GM23248 (cell line): Measurements from ENCODE around the gene CHST11. TPM values are rescaled to one million over a fixed set of nuclear protein-coding genes. Genes with fewer than 3 reads are reported as not detected.
"Not testable (repeated sequence)": the region's sequence is repeated elsewhere in the genome, so short reads cannot be mapped to it uniquely, and the experiment has no call there.

Source experiments
- DNase-seq: peaks from one replicate; pipeline ENCODE4 v3.0.0-alpha.2; 2015
- H2AFZ ChIP-seq: fragments of 200-600 bp; sonication (generic); 2 replicates; pipeline ENCODE4 v1.6.1; 2016; ENCODE audit warnings: antibody characterized with exemption
- H3F3A ChIP-seq: fragments of 200-600 bp; sonication (generic); 2 replicates; pipeline ENCODE4 v1.6.1; 2016; ENCODE audit warnings: mild to moderate bottlenecking, antibody characterized with exemption, mixed run types; ENCODE audit not compliant: insufficient read depth
- H3K27ac ChIP-seq: fragments of 200-600 bp; sonication (generic); 2 replicates; pipeline ENCODE4 v1.5.1; 2016; ENCODE audit warnings: mild to moderate bottlenecking
- H3K27me3 ChIP-seq: fragments of 200-600 bp; sonication (generic); replicated peaks from 2 replicates; pipeline ENCODE4 v1.6.1; 2016; ENCODE audit warnings: mild to moderate bottlenecking; ENCODE audit not compliant: insufficient read depth
- H3K36me3 ChIP-seq: fragments of 200-600 bp; sonication (generic); 2 replicates; pipeline ENCODE4 v1.6.1; 2016; ENCODE audit warnings: low read depth, mild to moderate bottlenecking
- H3K4me1 ChIP-seq: fragments of 200-600 bp; sonication (generic); 2 replicates; pipeline ENCODE4 v1.6.1; 2016; ENCODE audit warnings: mild to moderate bottlenecking; ENCODE audit not compliant: insufficient read depth
- H3K4me2 ChIP-seq: fragments of 200-600 bp; sonication (generic); one replicate; pipeline ENCODE4 v1.6.1; 2016; ENCODE audit warnings: mild to moderate bottlenecking; ENCODE audit not compliant: unreplicated experiment
- H3K4me3 ChIP-seq: fragments of 200-600 bp; sonication (generic); 2 replicates; pipeline ENCODE4 v1.5.1; 2016; ENCODE audit warnings: mild to moderate bottlenecking
- H3K79me2 ChIP-seq: fragments of 200-600 bp; sonication (generic); 2 replicates; pipeline ENCODE4 v1.6.1; 2016; ENCODE audit warnings: mild to moderate bottlenecking; ENCODE audit not compliant: insufficient read depth
- H3K9ac ChIP-seq: fragments of 200-600 bp; sonication (generic); 2 replicates; pipeline ENCODE4 v1.6.1; 2016; ENCODE audit warnings: mild to moderate bottlenecking
- H3K9me2 ChIP-seq: fragments of 200-600 bp; sonication (generic); 2 replicates; pipeline ENCODE4 v1.6.1; 2016; ENCODE audit warnings: mixed run types, mild to moderate bottlenecking, moderate library complexity; ENCODE audit not compliant: insufficient read depth
- H3K9me3 ChIP-seq: fragments of 200-600 bp; sonication (generic); one replicate; pipeline ENCODE4 v1.6.1; 2017; ENCODE audit warnings: low read depth
- H4K20me1 ChIP-seq: fragments of 200-600 bp; sonication (generic); 2 replicates; pipeline ENCODE4 v1.6.0; 2016; ENCODE audit not compliant: insufficient read depth
- EZH2 ChIP-seq: fragments of 200-600 bp; sonication (generic); IDR thresholded peaks from 2 replicates; pipeline ENCODE4 v1.6.1; 2018; ENCODE audit warnings: antibody characterized with exemption, mild to moderate bottlenecking; ENCODE audit not compliant: insufficient read depth, poor library complexity, severe bottlenecking
- EZH2phosphoT487 ChIP-seq: fragments of 200-600 bp; sonication (generic); IDR thresholded peaks from 2 replicates; pipeline ENCODE4 v1.6.1; 2018; ENCODE audit warnings: antibody characterized with exemption, moderate library complexity, mild to moderate bottlenecking, low read depth; ENCODE audit not compliant: insufficient read depth
- WGBS, 2 experiments: methylation state at CpG; one replicate each; pipeline ENCODE4 v1.1.6; 2015 to 2017; ENCODE audit warnings: low lambda C conversion rate in 2 of 2, low coverage in 1 of 2; ENCODE audit errors: missing lambda C conversion rate in 2 of 2; 5-methylcytosine and 5-hydroxymethylcytosine counted together
- in situ Hi-C: fragments of 300-500 bp; cut with MboI; formaldehyde crosslinking; loops from 2 replicates; pipeline ENCODE4 v1.15.0; 2020
- polyA plus RNA-seq: library from polyadenylated mRNA; unstranded; fragments of >200 nt; fragmentation: Nextera tagmentation; extraction: Ambion mirVana; gene quantifications from 2 replicates; pipeline ENCODE4 v1.2.1, GENCODE V29; 2016
- total RNA-seq: library from RNA; depleted of rRNA; stranded (reverse); fragments of >200 nt; shearing (Covaris generic); gene quantifications from 2 replicates; pipeline ENCODE4 v1.2.3, GENCODE V29; 2014

CHST11 gene
- total and polyA plus RNA-seq, 2 experiments from 2014 or later = 3.7 to 5.4 TPM

- H3K27ac ChIP-seq = no peak overlapping the region
- no peaks in the 10 kb centered on the region for H3K9me2 ChIP-seq
- no peak for DNase-seq
- no peak for TF ChIP-seq EZH2
- no peak for TF ChIP-seq EZH2phosphoT487
- no peaks in the 10 kb centered on the region for H3K79me2 ChIP-seq
- no peaks in the 10 kb centered on the region for H3K27me3 ChIP-seq
- no peak overlapping the region for H3K4me2 ChIP-seq
- no peaks in the 10 kb centered on the region for H3K9me3 ChIP-seq
- peaks cover 14% of the 10 kb centered on the region for H3F3A ChIP-seq
- peaks cover 24% of the 10 kb centered on the region for H3K4me1 ChIP-seq
- H3K4me3 ChIP-seq = no peak overlapping the region
- no peaks in the 10 kb centered on the region for H3K36me3 ChIP-seq
- no peak overlapping the region for H3K9ac ChIP-seq
- H2AFZ ChIP-seq = no peak overlapping the region
- no peaks in the 10 kb centered on the region for H4K20me1 ChIP-seq
- in situ Hi-C loops = no loop called here
Observed at GRCh38 chr12:104801427-104801826, 344.7 kb downstream of the CHST11 start.

GRCh38 chr12:104802208-104802607, 345.5 kb downstream of the CHST11 start:
- no peaks in the 10 kb centered on the region for H3K9me3 ChIP-seq
- no peaks in the 10 kb centered on the region for H4K20me1 ChIP-seq
- no peak overlapping the region for H2AFZ ChIP-seq
- H3K27ac ChIP-seq = no peak overlapping the region
- no peaks in the 10 kb centered on the region for H3K79me2 ChIP-seq
- in situ Hi-C loops = no loop called here
- H3K4me3 ChIP-seq = no peak overlapping the region
- peaks cover 14% of the 10 kb centered on the region for H3F3A ChIP-seq
- no peaks in the 10 kb centered on the region for H3K27me3 ChIP-seq
- no peak overlapping the region for H3K9ac ChIP-seq
- no peaks in the 10 kb centered on the region for H3K9me2 ChIP-seq
- no peaks in the 10 kb centered on the region for H3K36me3 ChIP-seq
- H3K4me2 ChIP-seq = peak overlapping the region; percentile 20
- TF ChIP-seq EZH2phosphoT487 (no peak), EZH2 (no peak)
- 31 to 39% methylated on average over 3 of the region's 3 CpGs for WGBS, 2 experiments
- H3K4me1 ChIP-seq = peaks cover 24% of the 10 kb centered on the region
- DNase-seq = peak; percentile 14

- H3K9me2 ChIP-seq = no peaks in the 10 kb centered on the region
- H3K4me1 ChIP-seq = peaks cover 24% of the 10 kb centered on the region
- WGBS, 2 experiments = 25 to 31% methylated on average over 4 of the region's 4 CpGs
- H3K4me3 ChIP-seq = peak overlapping the region; percentile 43; the same call in 1 of the 2 replicates
- peak; percentile 80 for DNase-seq
- in situ Hi-C loops = no loop called here
- no peaks in the 10 kb centered on the region for H4K20me1 ChIP-seq
- no peak overlapping the region for H3K27ac ChIP-seq
- H3K9ac ChIP-seq = no peak overlapping the region
- TF ChIP-seq EZH2 (no peak), EZH2phosphoT487 (no peak)
- no peaks in the 10 kb centered on the region for H3K79me2 ChIP-seq
- H3K36me3 ChIP-seq = no peaks in the 10 kb centered on the region
- no peaks in the 10 kb centered on the region for H3K27me3 ChIP-seq
- no peak overlapping the region for H2AFZ ChIP-seq
- no peaks in the 10 kb centered on the region for H3K9me3 ChIP-seq
- peak overlapping the region; percentile 59 for H3K4me2 ChIP-seq
- peaks cover 14% of the 10 kb centered on the region for H3F3A ChIP-seq
Observed at GRCh38 chr12:104805186-104805585, 348.4 kb downstream of the CHST11 start.

GRCh38 chr12:104806194-104806593, 349.4 kb downstream of the CHST11 start:
- H2AFZ ChIP-seq, H4K20me1 ChIP-seq, H3K36me3 ChIP-seq, H3K9me3 ChIP-seq, H3K4me2 ChIP-seq, H3K79me2 ChIP-seq, DNase-seq, H3K27me3 ChIP-seq, H3K4me3 ChIP-seq, in situ Hi-C loops, H3K9me2 ChIP-seq, H3K9ac ChIP-seq, H3K27ac ChIP-seq: not testable (repeated sequence)
- Histone ChIP-seq H3F3A (peaks cover 14% of the 10 kb centered on the region), H3K4me1 (peaks cover 24% of the 10 kb centered on the region)
- 45 to 90% methylated on average over 2 to 4 of the region's 4 CpGs for WGBS, 2 experiments

GRCh38 chr12:104809251-104809650, 352.5 kb downstream of the CHST11 start:
- Histone ChIP-seq H3K27ac (no peak overlapping the region), H3K4me2 (no peak overlapping the region), H3K79me2 (no peaks in the 10 kb centered on the region), H3K27me3 (no peaks in the 10 kb centered on the region), H3K4me1 (peaks cover 13% of the 10 kb centered on the region), H2AFZ (no peak overlapping the region), H3K9me2 (no peaks in the 10 kb centered on the region), H3K9me3 (no peaks in the 10 kb centered on the region), H3K9ac (no peak overlapping the region), H3F3A (peaks cover 14% of the 10 kb centered on the region), H3K36me3 (no peaks in the 10 kb centered on the region), H4K20me1 (no peaks in the 10 kb centered on the region), H3K4me3 (no peak overlapping the region)
- TF ChIP-seq EZH2 (no peak), EZH2phosphoT487 (no peak)
- 78 to 81% methylated on average over 3 of the region's 3 CpGs for WGBS, 2 experiments
- in situ Hi-C loops = no loop called here
- no peak for DNase-seq
